Epithelial cell of proximal tubule (primary cell): Measurements from ENCODE around the gene TNRC18. TPM values are rescaled to one million over a fixed set of nuclear protein-coding genes. Genes with fewer than 3 reads are reported as not detected.
"Not testable (repeated sequence)": the region's sequence is repeated elsewhere in the genome, so short reads cannot be mapped to it uniquely, and the experiment has no call there.

Experiments
- DNase-seq: peaks from one replicate; pipeline ENCODE4 v3.0.0-alpha.2; 2011; ENCODE audit warnings: low read depth
- H3K4me3 ChIP-seq: 2 replicates; pipeline ENCODE4 v1.5.1; 2011; ENCODE audit warnings: low read depth, mild to moderate bottlenecking, low read length
- total RNA-seq: library from RNA; depleted of rRNA; stranded (reverse); fragments of >200 nt; gene quantifications from 2 replicates; pipeline ENCODE4 v1.2.3, GENCODE V29; 2015
- TF ChIP-seq, protein P1 (sequence below): conservative IDR thresholded peaks from 2 replicates; pipeline ENCODE4 v1.5.1; 2012; ENCODE audit warnings: low read depth, mild to moderate bottlenecking, low read length

Gene TNRC18
- total RNA-seq, 1 donor from 2014 or later, result 34.3 TPM

DNA sequence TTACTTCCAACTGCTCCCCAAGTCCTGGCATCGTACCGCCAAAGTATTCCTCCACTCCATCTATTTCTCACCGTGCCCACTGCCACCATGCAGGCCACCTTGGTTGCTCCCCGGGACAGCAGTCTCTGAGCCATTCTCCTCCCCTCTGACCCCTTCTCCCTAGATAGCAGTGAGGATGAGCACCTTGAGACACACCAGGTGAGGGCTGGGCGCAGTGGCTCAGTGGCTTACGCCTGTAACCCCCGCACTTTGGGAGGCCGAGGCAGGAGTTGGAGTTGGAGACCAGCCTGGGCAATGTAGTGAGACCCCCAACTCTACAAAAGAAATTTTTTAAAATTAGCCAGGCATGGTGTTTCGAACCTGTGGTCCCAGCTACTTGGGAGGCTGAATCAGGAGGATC is 136.7 kb downstream of the TNRC18 start:
- TF ChIP-seq, protein P1, sequence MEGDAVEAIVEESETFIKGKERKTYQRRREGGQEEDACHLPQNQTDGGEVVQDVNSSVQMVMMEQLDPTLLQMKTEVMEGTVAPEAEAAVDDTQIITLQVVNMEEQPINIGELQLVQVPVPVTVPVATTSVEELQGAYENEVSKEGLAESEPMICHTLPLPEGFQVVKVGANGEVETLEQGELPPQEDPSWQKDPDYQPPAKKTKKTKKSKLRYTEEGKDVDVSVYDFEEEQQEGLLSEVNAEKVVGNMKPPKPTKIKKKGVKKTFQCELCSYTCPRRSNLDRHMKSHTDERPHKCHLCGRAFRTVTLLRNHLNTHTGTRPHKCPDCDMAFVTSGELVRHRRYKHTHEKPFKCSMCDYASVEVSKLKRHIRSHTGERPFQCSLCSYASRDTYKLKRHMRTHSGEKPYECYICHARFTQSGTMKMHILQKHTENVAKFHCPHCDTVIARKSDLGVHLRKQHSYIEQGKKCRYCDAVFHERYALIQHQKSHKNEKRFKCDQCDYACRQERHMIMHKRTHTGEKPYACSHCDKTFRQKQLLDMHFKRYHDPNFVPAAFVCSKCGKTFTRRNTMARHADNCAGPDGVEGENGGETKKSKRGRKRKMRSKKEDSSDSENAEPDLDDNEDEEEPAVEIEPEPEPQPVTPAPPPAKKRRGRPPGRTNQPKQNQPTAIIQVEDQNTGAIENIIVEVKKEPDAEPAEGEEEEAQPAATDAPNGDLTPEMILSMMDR, result no peak
- H3K4me3 ChIP-seq, result no peak overlapping the region
- no peak for DNase-seq

DNA sequence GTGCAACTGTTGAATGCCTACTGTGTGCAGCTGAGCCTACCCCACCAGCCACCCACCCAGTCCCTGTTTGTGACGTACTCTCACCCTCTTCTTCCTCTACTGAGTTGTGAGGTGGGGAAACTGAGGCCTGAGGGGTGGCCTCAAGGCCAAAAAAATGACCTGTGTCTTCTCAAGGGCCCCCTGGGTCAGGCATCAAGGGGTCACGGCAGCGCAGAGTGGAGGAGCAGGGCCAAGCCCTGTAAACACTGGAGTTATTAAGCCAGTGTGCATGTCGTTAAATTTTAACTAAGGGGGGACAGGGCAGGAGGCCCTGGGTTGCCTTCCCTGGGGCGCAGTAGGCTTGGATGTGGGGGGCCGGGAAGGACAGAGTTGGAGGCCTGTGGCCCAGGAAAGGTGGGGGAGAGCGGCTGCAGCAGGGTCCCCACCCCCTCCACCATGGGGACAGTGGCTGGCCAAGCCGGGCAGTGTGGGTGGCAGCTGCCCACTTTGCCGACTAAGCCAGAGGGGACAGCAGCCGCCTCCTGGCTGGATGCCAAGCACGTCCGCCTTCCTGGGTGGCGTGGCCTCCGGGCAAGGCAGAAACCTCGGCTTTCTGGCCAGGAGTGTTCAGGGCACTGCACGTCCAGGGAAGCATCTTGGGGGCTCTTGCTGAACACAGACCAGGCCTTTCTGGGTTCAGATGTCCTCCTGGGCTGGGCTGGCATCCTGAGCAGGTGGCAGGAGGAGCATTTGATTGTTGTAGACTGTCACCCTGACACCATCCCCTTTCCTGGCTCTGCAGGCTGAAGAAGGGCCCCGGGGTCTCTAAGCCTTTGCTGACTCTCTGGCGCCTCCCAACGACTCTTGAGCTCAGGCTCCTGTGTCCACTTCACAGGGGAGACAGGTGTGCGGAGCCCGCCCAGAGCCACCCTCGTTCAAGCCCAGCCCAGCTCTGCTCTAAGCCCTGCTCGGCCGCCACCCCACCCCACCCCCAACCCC is 139.0 kb downstream of the TNRC18 start:
- no peak for DNase-seq
- peak overlapping the region; percentile 23 for H3K4me3 ChIP-seq
- TF ChIP-seq, protein P1, result peak; percentile 44

DNA sequence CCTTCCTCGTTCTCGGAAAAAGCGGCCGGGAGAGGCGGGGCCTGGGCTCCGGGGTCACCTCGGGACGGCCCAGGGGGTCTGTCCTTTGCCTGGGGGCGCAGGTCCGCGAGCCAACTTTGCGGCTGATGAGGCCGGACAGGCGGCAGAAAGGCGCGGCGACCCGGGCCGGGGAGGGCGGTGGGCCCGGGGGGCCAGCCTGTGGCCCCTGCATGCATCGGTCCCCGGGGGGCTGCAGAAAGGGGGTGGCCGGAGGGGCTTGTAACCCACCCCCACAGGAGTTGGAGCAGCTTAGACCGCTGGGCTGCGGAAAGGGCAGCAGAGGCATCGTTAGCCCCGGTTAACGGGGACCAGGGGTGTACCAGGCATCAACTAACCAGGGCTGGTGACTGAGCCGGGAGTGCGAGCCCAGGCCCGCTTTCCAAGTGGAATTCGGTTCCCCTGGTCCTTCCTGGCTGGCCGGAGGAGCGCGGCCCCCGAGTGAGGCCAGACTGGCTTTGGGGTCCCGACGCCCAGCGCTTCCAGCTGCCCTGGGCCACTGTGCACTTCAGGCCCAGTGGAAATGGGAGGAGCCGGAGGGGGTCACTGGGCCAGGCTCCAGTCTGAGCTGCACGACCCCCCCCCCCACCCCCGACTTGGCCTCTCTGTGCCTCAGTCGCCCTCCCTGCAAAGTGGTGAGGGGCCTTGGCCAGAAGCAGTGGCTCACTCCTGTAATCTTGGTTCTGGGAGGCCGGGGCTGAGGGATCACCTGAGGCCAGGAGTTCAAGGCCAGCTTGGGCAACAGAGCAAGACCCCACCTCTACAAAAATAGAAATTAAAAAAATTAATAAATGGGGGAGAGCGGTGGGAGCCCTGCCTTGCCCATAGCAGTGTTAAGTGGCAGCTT is 140.0 kb downstream of the TNRC18 start:
- DNase-seq, result no peak
- H3K4me3 ChIP-seq, result peak overlapping the region; percentile 51
- TF ChIP-seq, protein P1, result no peak

DNA sequence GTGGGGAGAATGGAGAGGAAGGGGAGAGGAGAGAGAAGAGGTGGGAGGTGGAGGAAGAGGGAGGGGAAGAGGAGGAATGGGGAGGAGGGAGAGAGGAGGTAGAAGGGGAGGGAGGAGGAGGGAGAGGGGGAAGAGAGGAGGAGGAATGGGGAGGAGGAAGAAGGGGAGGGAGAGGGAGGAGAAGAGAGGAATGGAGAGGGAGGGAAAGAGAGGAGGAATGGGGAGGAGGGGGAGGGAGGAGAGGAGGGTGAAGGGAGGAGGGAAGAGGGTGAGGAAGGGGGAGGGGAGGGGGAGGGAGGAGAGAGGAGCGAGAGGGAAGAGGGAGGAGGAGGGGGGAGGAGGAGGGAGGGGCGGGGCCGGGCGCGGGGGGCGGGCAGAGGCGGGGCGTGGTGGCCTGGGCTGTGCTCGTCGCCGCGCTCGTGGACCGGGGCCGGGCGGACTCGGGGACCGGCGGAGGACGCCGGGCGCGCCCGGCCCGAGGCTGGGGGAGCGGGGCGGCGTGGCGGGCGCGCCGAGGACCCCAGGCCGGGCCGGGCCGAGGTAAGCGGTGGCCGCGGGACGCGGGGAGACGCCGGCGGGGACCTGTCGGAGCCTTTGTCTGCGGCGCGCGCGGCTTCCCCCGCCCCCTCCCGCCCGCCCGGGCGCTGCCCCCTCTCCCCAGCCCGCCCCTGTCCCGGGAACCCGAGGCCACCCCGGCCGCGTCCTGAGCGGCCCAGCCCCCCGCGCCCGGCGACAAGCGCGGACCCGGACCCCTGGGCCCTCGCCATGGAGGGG is 140.9 kb downstream of the TNRC18 start, which contains the start of gene SLC29A4:
SLC29A4 (plus strand) TSS at position 401 of the 774 bp plus-strand sequence. CDS start 4,874 bp downstream, outside the sequence.
- TF ChIP-seq, protein P1, result no peak
- H3K4me3 ChIP-seq, result peak within 1 kb of the TSS; percentile 51
- no peak for DNase-seq

DNA sequence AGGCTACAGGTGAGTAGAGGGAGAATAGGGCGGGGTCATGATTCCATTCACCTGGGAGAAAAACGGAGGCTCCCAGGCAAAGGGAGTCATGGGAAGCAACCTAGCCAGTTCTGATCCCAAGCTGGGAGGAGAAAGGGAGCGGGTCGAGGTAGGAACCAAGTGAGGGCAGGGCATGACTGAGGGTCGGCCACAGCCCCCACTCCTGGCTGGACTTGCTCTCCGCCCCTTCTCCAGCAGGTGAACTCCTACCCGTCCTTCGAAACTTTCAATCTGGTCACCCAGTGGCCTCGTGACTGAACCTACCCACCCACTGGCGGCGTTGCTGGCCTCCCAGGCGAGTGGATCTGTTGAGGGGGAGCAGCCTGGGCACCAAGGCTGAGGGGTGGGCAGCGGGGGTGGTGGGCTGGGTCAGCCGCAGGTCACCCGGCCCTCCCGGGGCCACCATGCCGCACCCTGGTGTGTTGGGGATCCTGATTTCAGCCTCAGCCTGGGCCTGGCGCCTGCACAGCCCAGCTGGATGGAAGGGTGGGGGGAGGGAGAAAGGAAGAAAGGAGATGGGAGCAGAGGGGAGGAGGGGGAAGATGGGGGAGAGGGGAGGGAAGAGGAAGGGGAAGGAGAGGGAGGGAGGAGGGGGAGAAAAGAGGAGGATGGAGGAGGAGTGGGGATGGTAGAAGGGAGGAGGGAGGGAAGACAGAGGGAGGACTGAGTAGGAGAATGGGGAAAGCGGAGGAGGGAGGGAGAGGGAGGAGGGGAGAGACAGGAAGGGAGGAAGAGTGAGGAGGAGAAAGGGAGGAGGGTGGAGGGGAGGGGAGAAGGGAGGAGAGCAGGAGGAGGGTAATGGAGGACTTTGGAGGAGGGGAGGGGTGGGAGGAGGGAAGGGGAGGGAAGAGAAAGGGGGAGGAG is 141.8 kb downstream of the TNRC18 start:
- not testable (repeated sequence) for DNase-seq, H3K4me3 ChIP-seq

DNA sequence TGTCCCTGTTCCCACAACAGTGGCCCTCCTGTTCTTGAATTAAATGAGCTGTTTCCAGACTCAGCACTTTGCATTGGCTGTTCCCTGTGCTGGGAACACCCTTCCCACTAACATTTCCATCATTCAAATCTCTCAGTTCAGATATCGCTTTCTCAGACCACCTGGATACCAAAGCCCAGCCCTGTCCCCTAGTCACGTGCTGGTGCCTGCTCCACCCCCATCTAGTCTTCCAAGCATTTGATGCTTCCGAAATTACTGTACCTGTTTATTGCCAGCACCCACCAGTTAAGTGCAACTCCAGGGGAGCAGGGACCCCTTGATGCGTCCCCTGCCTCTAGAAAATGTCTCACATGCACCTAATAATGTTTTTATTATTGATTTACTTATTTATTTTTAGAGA is 143.9 kb downstream of the TNRC18 start:
- DNase-seq, result no peak
- H3K4me3 ChIP-seq, result no peak overlapping the region
- TF ChIP-seq, protein P1, result no peak
